ENCODE data around the gene XG. TPM values are rescaled to one million over a fixed set of nuclear protein-coding genes. Genes with fewer than 3 reads are reported as not detected.

Gene XG
- total RNA-seq, 4 donors from 2014 or later, result 0.76 TPM; not detected in 3

DNA sequence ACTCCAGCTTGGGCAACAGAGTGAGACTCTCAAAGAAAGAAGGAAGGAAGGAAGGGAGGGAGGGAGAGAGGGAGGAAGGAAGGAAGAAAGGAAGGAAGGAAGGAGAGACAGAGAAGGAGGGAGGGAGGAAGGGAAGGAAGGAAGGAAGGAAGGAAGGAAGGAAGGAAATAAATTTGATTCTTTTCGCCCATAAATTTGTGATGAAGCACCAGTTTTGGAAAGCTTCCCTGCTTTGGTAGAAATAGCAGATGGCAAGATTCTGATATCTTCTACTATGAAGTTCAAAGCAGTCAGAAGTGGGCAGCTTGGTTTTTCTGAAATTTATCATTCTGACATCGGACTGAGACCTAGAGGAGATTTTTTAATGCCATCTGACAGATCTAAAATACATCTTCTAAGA lies 65.2 kb downstream of the XG start:
- TF ChIP-seq POLR2A (IDR thresholded peaks at IDR 0.05), result no peak
- TF ChIP-seq, protein P1, sequence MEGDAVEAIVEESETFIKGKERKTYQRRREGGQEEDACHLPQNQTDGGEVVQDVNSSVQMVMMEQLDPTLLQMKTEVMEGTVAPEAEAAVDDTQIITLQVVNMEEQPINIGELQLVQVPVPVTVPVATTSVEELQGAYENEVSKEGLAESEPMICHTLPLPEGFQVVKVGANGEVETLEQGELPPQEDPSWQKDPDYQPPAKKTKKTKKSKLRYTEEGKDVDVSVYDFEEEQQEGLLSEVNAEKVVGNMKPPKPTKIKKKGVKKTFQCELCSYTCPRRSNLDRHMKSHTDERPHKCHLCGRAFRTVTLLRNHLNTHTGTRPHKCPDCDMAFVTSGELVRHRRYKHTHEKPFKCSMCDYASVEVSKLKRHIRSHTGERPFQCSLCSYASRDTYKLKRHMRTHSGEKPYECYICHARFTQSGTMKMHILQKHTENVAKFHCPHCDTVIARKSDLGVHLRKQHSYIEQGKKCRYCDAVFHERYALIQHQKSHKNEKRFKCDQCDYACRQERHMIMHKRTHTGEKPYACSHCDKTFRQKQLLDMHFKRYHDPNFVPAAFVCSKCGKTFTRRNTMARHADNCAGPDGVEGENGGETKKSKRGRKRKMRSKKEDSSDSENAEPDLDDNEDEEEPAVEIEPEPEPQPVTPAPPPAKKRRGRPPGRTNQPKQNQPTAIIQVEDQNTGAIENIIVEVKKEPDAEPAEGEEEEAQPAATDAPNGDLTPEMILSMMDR (IDR thresholded peaks at IDR 0.05), result no peak
- DNase-seq, result no peak
- Histone ChIP-seq H3K36me3 (no peaks in the 10 kb centered on the region), H3K9me3 (no peaks in the 10 kb centered on the region), H3K4me1 (no peaks in the 10 kb centered on the region), H3K27me3 (peaks cover 0 to 5% of the 10 kb centered on the region in 2 donors), H3K4me3 (no peak overlapping the region), H3K27ac (no peak overlapping the region)
- intact Hi-C loops (cut with DNase I; ENCODE audit: low total_unique reads), result no loop called here

DNA sequence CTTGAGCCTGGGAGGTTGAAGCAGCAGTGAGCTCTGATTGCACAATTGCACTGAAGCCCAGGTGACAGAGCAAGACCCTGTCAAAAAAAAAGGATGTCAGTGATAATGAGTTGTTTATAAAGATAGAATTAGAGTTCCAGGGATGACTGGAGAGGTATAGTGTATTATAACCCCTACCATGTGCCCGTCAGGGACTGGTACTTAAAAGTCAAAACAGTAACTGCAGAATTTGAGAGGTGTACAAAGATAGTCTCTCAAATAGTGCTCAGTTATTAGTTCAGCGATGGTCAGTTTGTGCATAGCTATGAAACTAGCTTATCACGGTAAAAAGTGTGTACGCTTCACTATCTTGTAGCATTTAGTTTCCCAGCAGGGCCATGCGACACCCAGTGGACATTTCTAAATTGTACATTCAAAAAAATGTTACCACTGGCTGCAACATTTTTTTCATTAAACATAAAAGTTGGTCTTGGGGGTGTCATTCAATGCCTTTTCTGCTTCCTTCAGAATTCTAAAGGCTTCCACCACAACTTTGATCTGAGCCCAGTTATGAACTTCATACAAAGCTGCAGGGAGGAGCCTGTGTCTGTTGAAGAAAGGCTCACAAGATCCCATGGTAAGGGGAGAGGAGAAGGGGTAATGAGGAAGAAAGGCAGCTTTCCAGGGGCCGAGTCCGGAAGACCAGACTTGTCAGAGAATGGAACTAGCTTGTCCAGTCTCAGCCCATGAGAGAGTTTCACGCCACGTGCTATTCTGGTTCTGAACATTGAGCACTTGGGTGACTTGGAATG lies 67.7 kb downstream of the XG start:
- Histone ChIP-seq H3K27ac (no peak overlapping the region), H3K36me3 (no peaks in the 10 kb centered on the region), H3K4me1 (no peaks in the 10 kb centered on the region), H3K27me3 (peaks cover 0 to 5% of the 10 kb centered on the region in 2 donors), H3K9me3 (no peaks in the 10 kb centered on the region), H3K4me3 (no peak overlapping the region)
- TF ChIP-seq, protein P1 (IDR thresholded peaks at IDR 0.05), result peak in 2 of 4 experiments; percentile 13 to 29
- no peak for TF ChIP-seq POLR2A (IDR thresholded peaks at IDR 0.05)
- intact Hi-C loops (cut with DNase I; ENCODE audit: low total_unique reads), result no loop called here
- no peak for DNase-seq

DNA sequence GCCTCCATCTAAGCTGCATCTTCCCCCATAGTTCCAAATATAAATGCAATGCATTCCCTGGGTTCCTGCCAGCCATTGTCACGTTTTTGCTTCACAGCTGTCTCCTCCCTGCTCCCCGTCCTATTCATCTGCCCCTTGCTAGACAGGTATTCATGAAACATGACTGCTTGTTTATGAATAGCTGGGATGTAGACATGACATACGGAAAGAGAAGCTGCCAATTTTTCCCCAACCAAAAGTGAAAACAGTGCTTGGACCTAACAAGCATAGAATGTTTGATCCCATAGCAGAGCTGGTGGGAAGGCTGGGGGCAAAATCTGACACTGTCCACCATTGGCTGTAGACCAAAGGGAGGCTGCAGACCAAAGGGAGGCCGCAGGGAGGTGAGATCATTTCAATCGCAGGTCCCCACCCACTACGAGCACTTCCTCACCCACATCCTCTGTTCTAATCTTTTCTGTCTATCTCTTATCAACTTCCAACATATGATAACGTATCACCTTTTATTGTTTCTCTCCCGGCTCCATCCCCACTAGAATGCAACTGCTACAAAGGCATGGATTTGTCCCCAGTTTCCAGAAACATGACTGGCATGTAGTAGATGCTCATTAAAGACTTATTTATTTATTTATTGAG lies 68.4 kb downstream of the XG start:
- DNase-seq, result no peak
- intact Hi-C loops (cut with DNase I; ENCODE audit: low total_unique reads), result no loop called here
- Histone ChIP-seq H3K36me3 (no peaks in the 10 kb centered on the region), H3K4me1 (no peaks in the 10 kb centered on the region), H3K9me3 (no peaks in the 10 kb centered on the region), H3K27me3 (peaks cover 0 to 5% of the 10 kb centered on the region in 2 donors), H3K27ac (no peak overlapping the region), H3K4me3 (no peak overlapping the region)
- TF ChIP-seq, protein P1 (IDR thresholded peaks at IDR 0.05), result no peak
- TF ChIP-seq POLR2A (IDR thresholded peaks at IDR 0.05), result no peak

DNA sequence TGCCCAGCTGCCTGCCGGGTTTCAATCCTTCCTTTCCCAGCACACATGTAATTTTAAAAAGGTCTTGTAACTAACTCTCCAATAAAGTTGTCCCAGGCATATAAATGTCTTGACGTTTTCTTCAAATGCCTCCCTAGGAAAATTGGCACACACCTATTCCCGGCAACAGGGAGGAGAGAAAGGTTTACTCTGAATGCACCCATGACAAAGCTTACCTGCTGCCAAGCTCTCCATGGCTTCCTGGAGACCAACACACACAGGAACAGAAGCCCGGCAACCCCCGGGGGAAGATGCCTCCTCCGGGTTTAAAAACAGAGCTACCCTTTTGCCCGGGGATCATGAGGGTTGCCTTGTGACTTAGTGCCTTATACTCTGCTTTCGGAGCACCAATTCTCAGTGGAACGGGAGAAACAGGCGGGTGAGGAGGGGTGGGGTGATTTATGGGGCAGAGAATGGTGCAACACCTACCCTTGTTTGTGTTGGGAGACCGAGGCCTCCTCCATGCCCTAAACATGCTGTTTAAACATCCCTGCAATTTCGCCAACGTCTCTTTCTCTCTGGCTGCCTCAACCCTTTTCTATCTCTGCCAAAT lies 72.1 kb downstream of the XG start:
- H3K27me3 ChIP-seq, result no peaks in the 10 kb centered on the region
- no peak overlapping the region for H3K27ac ChIP-seq
- DNase-seq, result peak in 1 of 2 donors; percentile 21
- TF ChIP-seq, protein P1 (IDR thresholded peaks at IDR 0.05), result no peak
- no peak for TF ChIP-seq POLR2A (IDR thresholded peaks at IDR 0.05)
- H3K4me3 ChIP-seq, result no peak overlapping the region
- no peaks in the 10 kb centered on the region for H3K9me3 ChIP-seq
- H3K36me3 ChIP-seq, result no peaks in the 10 kb centered on the region
- no peaks in the 10 kb centered on the region for H3K4me1 ChIP-seq
- intact Hi-C loops (cut with DNase I; ENCODE audit: low total_unique reads), result no loop called here

DNA sequence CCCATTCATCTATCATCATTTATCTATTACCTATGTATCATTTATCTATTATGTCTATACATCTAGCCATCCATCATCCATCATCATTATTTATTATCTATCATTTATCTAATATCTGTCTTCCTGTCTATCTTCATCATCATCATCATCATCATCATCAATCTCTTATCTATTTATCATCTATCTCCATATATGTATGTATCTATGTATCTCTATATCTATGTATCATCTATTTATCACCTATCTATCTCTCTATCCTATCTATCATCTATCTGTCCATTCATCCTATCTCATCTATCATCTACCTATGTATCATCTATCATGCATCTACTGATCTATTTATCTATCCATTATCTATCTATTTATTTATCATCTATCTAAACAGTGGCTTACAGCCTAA lies 73.0 kb downstream of the XG start:
- no peaks in the 10 kb centered on the region for H3K4me1 ChIP-seq
- no peaks in the 10 kb centered on the region for H3K36me3 ChIP-seq
- H3K27ac ChIP-seq, result no peak overlapping the region
- no peak for DNase-seq
- TF ChIP-seq POLR2A (IDR thresholded peaks at IDR 0.05), result no peak
- TF ChIP-seq, protein P1 (IDR thresholded peaks at IDR 0.05), result no peak
- intact Hi-C loops (cut with DNase I; ENCODE audit: low total_unique reads), result no loop called here
- H3K27me3 ChIP-seq, result no peaks in the 10 kb centered on the region
- no peak overlapping the region for H3K4me3 ChIP-seq
- no peaks in the 10 kb centered on the region for H3K9me3 ChIP-seq
